Thyroid gland (tissue), 4 donors: ENCODE results near the gene FGF2.

Experiments used
- CTCF ChIP-seq, 6 experiments: fragments of 200-600 bp in 3 of 6; fragments of 450-650 bp in 3 of 6; sonication (generic) in 3 of 6; IDR thresholded peaks; one replicate each; pipeline ENCODE4 v1.5.1; 2016 to 2019; ENCODE audit warnings: antibody characterized with exemption in 6 of 6, mild to moderate bottlenecking in 2 of 6, inconsistent platforms in 1 of 6, moderate library complexity in 1 of 6
- POLR2A ChIP-seq, 2 donors: fragments of 450-650 bp; IDR thresholded peaks; one replicate each; pipeline ENCODE4 v1.6.1; 2017; ENCODE audit warnings: antibody characterized with exemption in 2 of 2, mild to moderate bottlenecking in 2 of 2, moderate library complexity in 1 of 2

DNA sequence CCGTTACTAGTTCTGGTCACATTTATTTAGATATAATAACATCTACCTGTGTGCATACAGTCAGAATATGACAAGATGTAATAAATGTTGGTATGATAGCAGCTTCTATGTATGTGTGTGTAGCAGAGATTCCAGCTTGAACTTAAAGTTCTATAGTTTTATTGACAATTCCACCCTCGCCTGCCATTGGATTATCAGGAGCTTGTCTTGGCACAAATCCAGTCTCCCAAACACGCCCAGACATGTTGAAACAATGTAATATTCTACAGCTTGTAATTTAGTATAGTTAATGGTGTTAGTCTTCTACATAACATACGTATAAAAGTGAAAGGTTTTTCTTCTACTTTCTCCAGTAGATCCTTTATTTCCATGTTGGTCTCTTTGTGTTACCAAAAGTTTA is 49.7 kb upstream of the FGF2 start:
- TF ChIP-seq CTCF (IDR thresholded peaks at IDR 0.05) (no peak), POLR2A (IDR thresholded peaks at IDR 0.05) (no peak)
